IMR-90 (cell line): Measurements from ENCODE around the gene KCNT1.

Source experiments
- BHLHE40 ChIP-seq: fragments of 150-350 bp; IDR thresholded peaks from 2 replicates; pipeline ENCODE4 v1.6.1; 2016; ENCODE audit warnings: mild to moderate bottlenecking, low read depth, low read length
- CEBPB ChIP-seq: IDR thresholded peaks from 2 replicates; pipeline ENCODE4 v1.6.1; 2012; ENCODE audit warnings: low read depth, low read length, improper control_type of control experiment
- FOS ChIP-seq: fragments of 150-350 bp; IDR thresholded peaks from 2 replicates; pipeline ENCODE4 v1.6.1; 2016; ENCODE audit warnings: low read depth, low read length
- MAFK ChIP-seq: IDR thresholded peaks from 2 replicates; pipeline ENCODE4 v1.6.1; 2012; ENCODE audit warnings: low read depth, low read length, improper control_type of control experiment
- MXI1 ChIP-seq: IDR thresholded peaks from 2 replicates; pipeline ENCODE4 v1.6.1; 2012; ENCODE audit warnings: low read depth, mild to moderate bottlenecking, low read length, moderate library complexity, borderline replicate concordance
- POLR2A ChIP-seq: IDR thresholded peaks from 2 replicates; pipeline ENCODE4 v1.6.1; 2012; ENCODE audit warnings: mild to moderate bottlenecking, low read depth, low read length
- RCOR1 ChIP-seq: IDR thresholded peaks from 2 replicates; pipeline ENCODE4 v1.6.1; 2012; ENCODE audit warnings: mild to moderate bottlenecking, low read length, improper control_type of control experiment; ENCODE audit not compliant: insufficient replicate concordance
- SMC3 ChIP-seq: fragments of 150-350 bp; IDR thresholded peaks from 2 replicates; pipeline ENCODE4 v1.6.1; 2016; ENCODE audit warnings: low read depth, mild to moderate bottlenecking, antibody characterized with exemption, low read length, moderate library complexity
- TF ChIP-seq, protein P1 (sequence below): fragments of 150-350 bp; IDR thresholded peaks from 2 replicates; pipeline ENCODE4 v1.6.1; 2016; ENCODE audit warnings: low read depth, mild to moderate bottlenecking, low read length, moderate library complexity, borderline replicate concordance
- TF ChIP-seq, protein P2 (sequence below): conservative IDR thresholded peaks from 2 replicates; pipeline ENCODE4 v1.5.1; 2012; ENCODE audit warnings: mild to moderate bottlenecking, low read depth, low read length, improper control_type of control experiment
- TF ChIP-seq, protein P3 (sequence below): fragments of 150-350 bp; IDR thresholded peaks from 2 replicates; pipeline ENCODE4 v1.6.1; 2017; ENCODE audit warnings: mild to moderate bottlenecking, antibody characterized with exemption, low read length, low read depth

DNA sequence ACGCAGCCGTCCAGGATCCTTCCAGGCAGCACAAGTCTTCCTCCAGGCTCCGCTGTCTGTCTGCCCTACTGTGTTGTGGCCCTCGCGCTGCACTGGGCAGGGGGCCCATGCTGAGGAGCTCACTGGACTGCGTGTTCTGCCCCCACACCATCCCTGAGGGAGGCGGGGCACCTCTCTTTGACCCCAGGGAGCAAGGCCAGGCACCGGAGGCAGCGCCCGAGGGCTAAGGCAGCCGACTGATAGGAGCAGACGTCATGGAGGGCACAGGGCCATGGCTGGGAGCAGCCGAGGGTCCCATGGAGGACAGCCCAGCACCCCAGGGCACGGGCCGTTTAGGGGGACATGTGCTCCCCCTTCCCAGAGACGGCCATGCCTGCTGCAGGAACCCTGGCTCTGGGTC is 46.7 kb downstream of the KCNT1 start:
- TF ChIP-seq, protein P1, sequence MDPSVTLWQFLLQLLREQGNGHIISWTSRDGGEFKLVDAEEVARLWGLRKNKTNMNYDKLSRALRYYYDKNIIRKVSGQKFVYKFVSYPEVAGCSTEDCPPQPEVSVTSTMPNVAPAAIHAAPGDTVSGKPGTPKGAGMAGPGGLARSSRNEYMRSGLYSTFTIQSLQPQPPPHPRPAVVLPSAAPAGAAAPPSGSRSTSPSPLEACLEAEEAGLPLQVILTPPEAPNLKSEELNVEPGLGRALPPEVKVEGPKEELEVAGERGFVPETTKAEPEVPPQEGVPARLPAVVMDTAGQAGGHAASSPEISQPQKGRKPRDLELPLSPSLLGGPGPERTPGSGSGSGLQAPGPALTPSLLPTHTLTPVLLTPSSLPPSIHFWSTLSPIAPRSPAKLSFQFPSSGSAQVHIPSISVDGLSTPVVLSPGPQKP = no peak
- TF ChIP-seq, protein P2, sequence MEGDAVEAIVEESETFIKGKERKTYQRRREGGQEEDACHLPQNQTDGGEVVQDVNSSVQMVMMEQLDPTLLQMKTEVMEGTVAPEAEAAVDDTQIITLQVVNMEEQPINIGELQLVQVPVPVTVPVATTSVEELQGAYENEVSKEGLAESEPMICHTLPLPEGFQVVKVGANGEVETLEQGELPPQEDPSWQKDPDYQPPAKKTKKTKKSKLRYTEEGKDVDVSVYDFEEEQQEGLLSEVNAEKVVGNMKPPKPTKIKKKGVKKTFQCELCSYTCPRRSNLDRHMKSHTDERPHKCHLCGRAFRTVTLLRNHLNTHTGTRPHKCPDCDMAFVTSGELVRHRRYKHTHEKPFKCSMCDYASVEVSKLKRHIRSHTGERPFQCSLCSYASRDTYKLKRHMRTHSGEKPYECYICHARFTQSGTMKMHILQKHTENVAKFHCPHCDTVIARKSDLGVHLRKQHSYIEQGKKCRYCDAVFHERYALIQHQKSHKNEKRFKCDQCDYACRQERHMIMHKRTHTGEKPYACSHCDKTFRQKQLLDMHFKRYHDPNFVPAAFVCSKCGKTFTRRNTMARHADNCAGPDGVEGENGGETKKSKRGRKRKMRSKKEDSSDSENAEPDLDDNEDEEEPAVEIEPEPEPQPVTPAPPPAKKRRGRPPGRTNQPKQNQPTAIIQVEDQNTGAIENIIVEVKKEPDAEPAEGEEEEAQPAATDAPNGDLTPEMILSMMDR = no peak
- TF ChIP-seq CEBPB = no peak
- no peak for TF ChIP-seq POLR2A
- TF ChIP-seq SMC3 = no peak
- no peak for TF ChIP-seq FOS
- TF ChIP-seq MAFK = no peak
- TF ChIP-seq, protein P3, sequence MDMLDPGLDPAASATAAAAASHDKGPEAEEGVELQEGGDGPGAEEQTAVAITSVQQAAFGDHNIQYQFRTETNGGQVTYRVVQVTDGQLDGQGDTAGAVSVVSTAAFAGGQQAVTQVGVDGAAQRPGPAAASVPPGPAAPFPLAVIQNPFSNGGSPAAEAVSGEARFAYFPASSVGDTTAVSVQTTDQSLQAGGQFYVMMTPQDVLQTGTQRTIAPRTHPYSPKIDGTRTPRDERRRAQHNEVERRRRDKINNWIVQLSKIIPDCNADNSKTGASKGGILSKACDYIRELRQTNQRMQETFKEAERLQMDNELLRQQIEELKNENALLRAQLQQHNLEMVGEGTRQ = no peak
- TF ChIP-seq MXI1 = no peak
- TF ChIP-seq BHLHE40 = no peak
- no peak for TF ChIP-seq RCOR1
